Measurements from ENCODE around the gene KCNT1.

DNA sequence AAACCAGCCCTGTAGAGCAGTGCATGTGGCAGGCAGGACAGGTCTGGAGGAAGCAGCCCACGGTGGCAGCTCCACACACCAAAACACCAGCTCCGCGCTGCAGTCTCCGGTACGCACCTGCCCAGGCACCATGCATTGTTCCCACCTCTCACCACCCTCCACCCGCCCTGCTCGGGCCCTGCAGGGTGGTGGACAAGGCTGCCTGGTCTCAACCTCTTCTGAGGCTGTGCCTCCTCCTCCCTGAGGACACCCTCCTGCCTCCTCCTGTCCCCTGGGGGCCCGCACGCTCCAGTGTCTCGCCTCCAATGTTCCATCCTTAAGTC, 96.2 kb downstream of the KCNT1 start:
- no peak for TF ChIP-seq CTCF (IDR thresholded peaks at IDR 0.05 in 2 of 3, conservative IDR thresholded peaks at IDR 0.05 in 1 of 3; ENCODE audit: borderline replicate concordance in 1 of 3, insufficient read depth in 1 of 3, low read depth in 2 of 3, low read length in 2 of 3)
- TF ChIP-seq EZH2 (IDR thresholded peaks at IDR 0.05), result no peak
- TF ChIP-seq, protein P1, sequence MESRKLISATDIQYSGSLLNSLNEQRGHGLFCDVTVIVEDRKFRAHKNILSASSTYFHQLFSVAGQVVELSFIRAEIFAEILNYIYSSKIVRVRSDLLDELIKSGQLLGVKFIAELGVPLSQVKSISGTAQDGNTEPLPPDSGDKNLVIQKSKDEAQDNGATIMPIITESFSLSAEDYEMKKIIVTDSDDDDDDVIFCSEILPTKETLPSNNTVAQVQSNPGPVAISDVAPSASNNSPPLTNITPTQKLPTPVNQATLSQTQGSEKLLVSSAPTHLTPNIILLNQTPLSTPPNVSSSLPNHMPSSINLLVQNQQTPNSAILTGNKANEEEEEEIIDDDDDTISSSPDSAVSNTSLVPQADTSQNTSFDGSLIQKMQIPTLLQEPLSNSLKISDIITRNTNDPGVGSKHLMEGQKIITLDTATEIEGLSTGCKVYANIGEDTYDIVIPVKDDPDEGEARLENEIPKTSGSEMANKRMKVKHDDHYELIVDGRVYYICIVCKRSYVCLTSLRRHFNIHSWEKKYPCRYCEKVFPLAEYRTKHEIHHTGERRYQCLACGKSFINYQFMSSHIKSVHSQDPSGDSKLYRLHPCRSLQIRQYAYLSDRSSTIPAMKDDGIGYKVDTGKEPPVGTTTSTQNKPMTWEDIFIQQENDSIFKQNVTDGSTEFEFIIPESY (IDR thresholded peaks at IDR 0.05; ENCODE audit: extremely low read depth, insufficient replicate concordance, low read length), result no peak
- TF ChIP-seq EZH2phosphoT487 (IDR thresholded peaks at IDR 0.05; ENCODE audit: borderline replicate concordance), result no peak
- TF ChIP-seq CBX3 (IDR thresholded peaks at IDR 0.05; ENCODE audit: low read depth), result no peak
- no peak for TF ChIP-seq RAD21 (IDR thresholded peaks at IDR 0.05; ENCODE audit: low read depth)
- TF ChIP-seq YY1 (IDR thresholded peaks at IDR 0.05; ENCODE audit: extremely low read depth, insufficient replicate concordance, low read depth, low read length), result no peak

Measured in HCT116 (cell line).